Trophoblast cell (in vitro differentiated cells and primary cell): Measurements from ENCODE around the gene TTLL1.

Experiments
- DNase-seq, 2 donors: peaks; one replicate each; pipeline ENCODE4 v3.0.0-alpha.2; 2016
- H2AFZ ChIP-seq: 2 replicates; pipeline ENCODE4 v1.6.1; 2013; ENCODE audit warnings: low read length, moderate library complexity, mild to moderate bottlenecking; ENCODE audit not compliant: insufficient read depth, poor library complexity
- H2AK5ac ChIP-seq: 2 replicates; pipeline ENCODE4 v1.6.1; 2013; ENCODE audit warnings: mild to moderate bottlenecking, low read length
- H2BK120ac ChIP-seq: 2 replicates; pipeline ENCODE4 v1.6.1; 2013; ENCODE audit warnings: low read length, mild to moderate bottlenecking, moderate library complexity; ENCODE audit not compliant: insufficient read depth, poor library complexity
- H2BK12ac ChIP-seq: 2 replicates; pipeline ENCODE4 v1.6.1; 2013; ENCODE audit warnings: mild to moderate bottlenecking, low read length, moderate library complexity
- H2BK5ac ChIP-seq: 2 replicates; pipeline ENCODE4 v1.6.1; 2013; ENCODE audit warnings: low read length, low read depth, moderate library complexity, mild to moderate bottlenecking; ENCODE audit not compliant: poor library complexity
- H3K14ac ChIP-seq: 2 replicates; pipeline ENCODE4 v1.6.1; 2013; ENCODE audit warnings: mild to moderate bottlenecking, low read length
- H3K18ac ChIP-seq: 2 replicates; pipeline ENCODE4 v1.6.1; 2013; ENCODE audit warnings: mild to moderate bottlenecking, low read length
- H3K23ac ChIP-seq: 2 replicates; pipeline ENCODE4 v1.6.1; 2013; ENCODE audit warnings: low read length
- H3K27ac ChIP-seq: 2 replicates; pipeline ENCODE4 v1.5.1; 2013; ENCODE audit warnings: low read depth, mild to moderate bottlenecking, inconsistent platforms, low read length, moderate library complexity
- H3K27me3 ChIP-seq: 2 replicates; pipeline ENCODE4 v1.6.1; 2013; ENCODE audit warnings: inconsistent platforms, mild to moderate bottlenecking, low read length, moderate library complexity; ENCODE audit not compliant: insufficient read depth
- H3K36me3 ChIP-seq, 2 experiments: 1 replicate in 1 of 2; 2 replicates in 1 of 2; pipeline ENCODE4 v1.6.1; 2013; ENCODE audit warnings: low read length in 2 of 2, mild to moderate bottlenecking in 2 of 2, moderate library complexity in 1 of 2; ENCODE audit not compliant: insufficient read depth in 2 of 2, control insufficient read depth in 1 of 2
- H3K4ac ChIP-seq: 2 replicates; pipeline ENCODE4 v1.6.1; 2013; ENCODE audit warnings: low read depth, mild to moderate bottlenecking, low read length, moderate library complexity
- H3K4me1 ChIP-seq, 2 experiments: 1 replicate in 1 of 2; 2 replicates in 1 of 2; pipeline ENCODE4 v1.6.1; 2013; ENCODE audit warnings: low read length in 2 of 2, mild to moderate bottlenecking in 2 of 2, moderate library complexity in 1 of 2; ENCODE audit not compliant: insufficient read depth in 2 of 2, control insufficient read depth in 1 of 2
- H3K4me2 ChIP-seq: 2 replicates; pipeline ENCODE4 v1.6.1; 2013; ENCODE audit warnings: inconsistent platforms, mild to moderate bottlenecking, low read length, moderate library complexity
- H3K4me3 ChIP-seq: 2 replicates; pipeline ENCODE4 v1.5.1; 2013; ENCODE audit warnings: mild to moderate bottlenecking, low read depth, low read length, inconsistent platforms
- H3K79me1 ChIP-seq: one replicate; pipeline ENCODE4 v1.6.1; 2013; ENCODE audit warnings: low read length
- H3K79me2 ChIP-seq: 2 replicates; pipeline ENCODE4 v1.6.1; 2013; ENCODE audit warnings: low read length, mild to moderate bottlenecking; ENCODE audit not compliant: control insufficient read depth, insufficient read depth, poor library complexity
- H3K9ac ChIP-seq: 2 replicates; pipeline ENCODE4 v1.6.1; 2013; ENCODE audit warnings: mild to moderate bottlenecking, low read length
- H3K9me3 ChIP-seq: 2 replicates; pipeline ENCODE4 v1.6.1; 2013; ENCODE audit warnings: low read depth, mild to moderate bottlenecking, control low read depth, inconsistent platforms, low read length; ENCODE audit not compliant: insufficient read depth
- H4K12ac ChIP-seq: 2 replicates; pipeline ENCODE4 v1.6.1; 2013; ENCODE audit warnings: low read depth, mild to moderate bottlenecking, low read length, moderate library complexity
- H4K8ac ChIP-seq: 2 replicates; pipeline ENCODE4 v1.6.1; 2013; ENCODE audit warnings: low read depth, mild to moderate bottlenecking, low read length, moderate library complexity
- H4K91ac ChIP-seq: one replicate; pipeline ENCODE4 v1.6.1; 2013; ENCODE audit warnings: low read depth, mild to moderate bottlenecking, low read length, moderate library complexity
- WGBS: extraction: QIAGEN DNeasy Blood & Tissue Kit; methylation state at CpG from one replicate; pipeline ENCODE4 v1.1.7; 2013; ENCODE audit warnings: missing lambda C conversion rate; ENCODE audit not compliant: insufficient read length, insufficient coverage; ENCODE audit errors: extremely low coverage; 5-methylcytosine and 5-hydroxymethylcytosine counted together

Gene TTLL1

GRCh38 chr22:43008921-43009320, 80.3 kb downstream of the TTLL1 start:
- Histone ChIP-seq H3K27me3 (no peaks in the 10 kb centered on the region), H3K9me3 (no peaks in the 10 kb centered on the region)
- no CpG with 5 or more reads among the region's 4 CpGs for WGBS

GRCh38 chr22:43008509-43008908, 80.7 kb downstream of the TTLL1 start:
- no peak overlapping the region for H2BK5ac ChIP-seq
- no peaks in the 10 kb centered on the region for H3K9me3 ChIP-seq
- no peak overlapping the region for H3K23ac ChIP-seq
- no peak overlapping the region for H2AFZ ChIP-seq
- no CpG with 5 or more reads among the region's 4 CpGs for WGBS
- H3K4me3 ChIP-seq: no peak overlapping the region
- H3K27ac ChIP-seq: peak overlapping the region; percentile 6
- peak; percentile 41 to 73 for DNase-seq
- no peak overlapping the region for H3K18ac ChIP-seq
- peaks cover 37 to 46% of the 10 kb centered on the region in 2 experiments for H3K4me1 ChIP-seq
- H3K4me2 ChIP-seq: no peak overlapping the region
- H3K14ac ChIP-seq: no peak overlapping the region
- H3K27me3 ChIP-seq: no peaks in the 10 kb centered on the region
- H3K79me1 ChIP-seq: peaks cover 14% of the 10 kb centered on the region
- H4K12ac ChIP-seq: no peak overlapping the region
- H3K79me2 ChIP-seq: peaks cover 32% of the 10 kb centered on the region
- H2BK120ac ChIP-seq: no peak overlapping the region
- no peak overlapping the region for H2BK12ac ChIP-seq
- H3K9ac ChIP-seq: no peak overlapping the region
- peak overlapping the region; percentile 90 for H3K4ac ChIP-seq
- H2AK5ac ChIP-seq: no peak overlapping the region
- H4K8ac ChIP-seq: no peak overlapping the region
- no peaks in the 10 kb centered on the region for H3K36me3 ChIP-seq
- H4K91ac ChIP-seq: no peak overlapping the region

More at GRCh38 chr22:43008921-43009320, 80.3 kb downstream of the TTLL1 start:
- H4K12ac ChIP-seq: no peak overlapping the region
- no peak overlapping the region for H2AK5ac ChIP-seq
- no peak overlapping the region for H2BK5ac ChIP-seq
- H3K23ac ChIP-seq: no peak overlapping the region
- peak overlapping the region; percentile 95 for H3K4ac ChIP-seq
- H3K79me2 ChIP-seq: peaks cover 34% of the 10 kb centered on the region
- DNase-seq: peak; percentile 27 to 60
- no peak overlapping the region for H3K9ac ChIP-seq
- no peak overlapping the region for H3K14ac ChIP-seq
- H3K4me1 ChIP-seq: peaks cover 38 to 49% of the 10 kb centered on the region in 2 experiments
- H2AFZ ChIP-seq: no peak overlapping the region
- H3K4me3 ChIP-seq: no peak overlapping the region
- no peak overlapping the region for H4K91ac ChIP-seq
- H3K4me2 ChIP-seq: no peak overlapping the region
- H4K8ac ChIP-seq: no peak overlapping the region
- peak overlapping the region; percentile 12 for H3K27ac ChIP-seq
- H2BK120ac ChIP-seq: no peak overlapping the region
- no peak overlapping the region for H2BK12ac ChIP-seq
- peaks cover 18% of the 10 kb centered on the region for H3K79me1 ChIP-seq
- H3K18ac ChIP-seq: no peak overlapping the region
- H3K36me3 ChIP-seq: no peaks in the 10 kb centered on the region

GRCh38 chr22:43007519-43008102, 81.6 kb downstream of the TTLL1 start:
- H3K4me2 ChIP-seq: no peak overlapping the region
- H3K79me1 ChIP-seq: peaks cover 12% of the 10 kb centered on the region
- no peak overlapping the region for H2BK120ac ChIP-seq
- no CpG with 5 or more reads among the region's 5 CpGs for WGBS
- H3K18ac ChIP-seq: no peak overlapping the region
- peak in 1 of 2 donors; percentile 43 for DNase-seq
- no peak overlapping the region for H3K23ac ChIP-seq
- no peak overlapping the region for H2AFZ ChIP-seq
- H4K91ac ChIP-seq: no peak overlapping the region
- no peaks in the 10 kb centered on the region for H3K27me3 ChIP-seq
- no peak overlapping the region for H4K12ac ChIP-seq
- peak overlapping the region; percentile 9 for H3K4ac ChIP-seq
- peaks cover 29% of the 10 kb centered on the region for H3K79me2 ChIP-seq
- H2BK5ac ChIP-seq: no peak overlapping the region
- H3K9me3 ChIP-seq: no peaks in the 10 kb centered on the region
- H3K4me3 ChIP-seq: no peak overlapping the region
- H3K4me1 ChIP-seq: peaks cover 34 to 45% of the 10 kb centered on the region in 2 experiments
- no peak overlapping the region for H4K8ac ChIP-seq
- H3K27ac ChIP-seq: peak overlapping the region; percentile 37
- no peak overlapping the region for H2AK5ac ChIP-seq
- no peak overlapping the region for H3K9ac ChIP-seq
- no peak overlapping the region for H2BK12ac ChIP-seq
- H3K36me3 ChIP-seq: no peaks in the 10 kb centered on the region
- H3K14ac ChIP-seq: no peak overlapping the region

- Histone ChIP-seq H3K4me2 (no peak overlapping the region), H3K4me3 (no peak overlapping the region), H3K79me1 (peaks cover 12% of the 10 kb centered on the region), H3K23ac (no peak overlapping the region), H3K9ac (no peak overlapping the region), H2AK5ac (no peak overlapping the region), H3K9me3 (no peaks in the 10 kb centered on the region), H2BK5ac (no peak overlapping the region), H3K79me2 (peaks cover 32% of the 10 kb centered on the region), H3K18ac (no peak overlapping the region), H2BK12ac (no peak overlapping the region), H4K91ac (peak overlapping the region; percentile 23), H4K8ac (no peak overlapping the region), H3K36me3 (no peaks in the 10 kb centered on the region), H4K12ac (no peak overlapping the region), H3K4me1 (peaks cover 27 to 47% of the 10 kb centered on the region in 2 experiments), H2AFZ (no peak overlapping the region), H3K4ac (peak overlapping the region; percentile 64), H3K14ac (no peak overlapping the region), H2BK120ac (no peak overlapping the region), H3K27ac (peak overlapping the region; percentile 3), H3K27me3 (no peaks in the 10 kb centered on the region)
- WGBS: no CpG with 5 or more reads among the region's 7 CpGs
- DNase-seq: peak; percentile 85 to 86
These were observed 82.4 kb downstream of the TTLL1 start for GRCh38 chr22:43006753-43007152.
